H4 (cell line): Measurements from ENCODE around the gene BEST4. TPM values are rescaled to one million over a fixed set of nuclear protein-coding genes. Genes with fewer than 3 reads are reported as not detected.
"Not testable (repeated sequence)": the region's sequence is repeated elsewhere in the genome, so short reads cannot be mapped to it uniquely, and the experiment has no call there.

Experiments
- DNase-seq: peaks from one replicate; pipeline ENCODE4 v3.0.0-alpha.2; 2015; ENCODE audit warnings: low spot score
- total RNA-seq: library from RNA; depleted of rRNA; stranded (reverse); fragments of >200 nt; shearing (Covaris generic); gene quantifications from 2 replicates; pipeline ENCODE4 v1.2.3, GENCODE V29; 2014; rRNA removed

Gene BEST4
- total RNA-seq, result not detected in 2 replicates

- DNase-seq, result no peak
Observed at GRCh38 chr1:44788120-44788860, at the start of gene BEST4. Gene BEST4, minus strand, starts transcription at chr1:44788170. Its CDS starts 465 bp downstream, at chr1:44787705.

DNA sequence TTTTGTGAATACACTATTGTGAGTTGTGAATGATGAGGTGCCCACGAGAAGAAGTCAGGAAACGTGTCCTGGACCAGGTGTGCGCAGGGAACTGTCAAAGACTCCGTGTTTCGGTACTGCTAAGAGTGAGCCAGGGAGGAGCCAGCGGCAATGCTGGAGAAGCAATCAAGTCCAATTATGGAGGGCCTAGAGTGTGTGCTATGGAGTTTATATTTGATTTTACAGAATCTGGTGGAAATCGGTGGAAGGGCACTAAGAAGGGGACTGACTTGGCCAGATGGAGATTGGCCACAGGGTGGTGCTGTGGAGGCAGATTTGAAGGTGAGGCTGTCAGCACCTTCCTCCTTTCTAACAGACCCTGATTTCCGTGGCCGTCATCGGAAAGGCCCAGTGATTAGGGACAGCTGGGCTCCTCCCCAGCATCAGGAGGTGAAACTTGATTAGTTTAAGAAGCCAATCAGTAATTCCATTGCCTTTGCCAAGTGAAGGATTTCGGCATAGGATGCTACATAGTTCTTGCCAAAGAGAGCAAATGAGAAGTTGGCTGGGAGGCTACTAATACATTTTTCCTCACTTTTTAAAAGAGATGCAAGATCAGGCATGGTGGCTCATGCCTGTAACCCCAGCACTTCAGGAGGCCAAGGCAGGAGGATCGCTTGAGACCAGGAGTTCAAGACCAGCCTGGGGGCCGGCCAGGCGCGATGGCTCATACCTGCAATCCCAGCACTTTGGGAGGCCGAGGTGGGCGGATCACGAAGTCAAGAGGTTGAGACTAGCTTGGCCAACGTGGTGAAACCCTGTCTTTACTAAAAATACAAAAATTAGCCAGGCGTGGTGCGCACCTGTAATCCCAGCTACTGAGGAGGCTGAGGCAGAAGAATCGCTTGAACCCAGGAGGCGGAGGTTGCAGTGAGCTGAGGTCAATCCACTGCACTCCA is 48.0 kb upstream of the BEST4 start:
- DNase-seq, result peak; percentile 82

DNA sequence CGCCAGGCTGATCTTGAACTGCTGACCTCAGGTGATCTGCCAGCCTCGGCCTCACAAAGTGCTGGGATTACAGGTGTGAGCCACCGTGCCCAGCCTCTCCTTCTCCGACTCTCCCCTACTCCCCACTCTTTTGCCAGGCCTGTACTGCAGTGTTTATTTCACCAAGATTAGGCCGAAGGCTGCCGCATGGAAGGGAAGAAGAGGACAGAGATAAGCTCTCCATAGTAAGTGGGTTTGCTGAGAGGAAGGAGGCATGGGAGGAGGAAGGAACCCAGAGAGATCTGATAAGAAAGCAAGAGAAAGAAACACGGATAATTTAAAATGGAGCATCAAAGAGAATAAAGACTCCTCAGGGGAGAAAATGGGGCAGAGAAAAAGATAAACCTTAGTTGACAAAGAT is 46.4 kb upstream of the BEST4 start:
- DNase-seq, result no peak

GRCh38 chr1:44832056-44832705 is 44.2 kb upstream of the BEST4 start:
- no peak for DNase-seq

GRCh38 chr1:44831516-44831915 is 43.5 kb upstream of the BEST4 start:
- no peak for DNase-seq

DNA sequence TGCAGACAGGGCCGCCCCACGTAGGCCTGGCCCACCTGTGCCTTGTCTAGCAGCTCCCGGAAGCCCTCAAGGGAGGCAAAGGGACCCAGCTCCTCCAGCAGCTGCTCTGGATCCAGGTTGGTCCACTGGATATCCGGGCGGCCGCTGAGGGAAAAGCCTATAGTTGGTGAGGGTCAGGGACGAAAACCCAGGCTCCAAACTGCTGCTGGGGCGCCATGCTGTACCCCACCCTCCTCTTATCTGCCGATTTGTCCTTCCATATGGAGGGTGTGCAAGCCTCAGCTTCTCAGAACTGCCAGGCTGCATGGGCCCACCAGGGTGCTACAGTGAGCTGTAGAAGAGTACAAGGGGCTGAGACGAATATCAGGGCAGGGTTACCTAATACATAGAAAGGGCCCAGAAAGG is 42.9 kb upstream of the BEST4 start:
- DNase-seq, result no peak

DNA sequence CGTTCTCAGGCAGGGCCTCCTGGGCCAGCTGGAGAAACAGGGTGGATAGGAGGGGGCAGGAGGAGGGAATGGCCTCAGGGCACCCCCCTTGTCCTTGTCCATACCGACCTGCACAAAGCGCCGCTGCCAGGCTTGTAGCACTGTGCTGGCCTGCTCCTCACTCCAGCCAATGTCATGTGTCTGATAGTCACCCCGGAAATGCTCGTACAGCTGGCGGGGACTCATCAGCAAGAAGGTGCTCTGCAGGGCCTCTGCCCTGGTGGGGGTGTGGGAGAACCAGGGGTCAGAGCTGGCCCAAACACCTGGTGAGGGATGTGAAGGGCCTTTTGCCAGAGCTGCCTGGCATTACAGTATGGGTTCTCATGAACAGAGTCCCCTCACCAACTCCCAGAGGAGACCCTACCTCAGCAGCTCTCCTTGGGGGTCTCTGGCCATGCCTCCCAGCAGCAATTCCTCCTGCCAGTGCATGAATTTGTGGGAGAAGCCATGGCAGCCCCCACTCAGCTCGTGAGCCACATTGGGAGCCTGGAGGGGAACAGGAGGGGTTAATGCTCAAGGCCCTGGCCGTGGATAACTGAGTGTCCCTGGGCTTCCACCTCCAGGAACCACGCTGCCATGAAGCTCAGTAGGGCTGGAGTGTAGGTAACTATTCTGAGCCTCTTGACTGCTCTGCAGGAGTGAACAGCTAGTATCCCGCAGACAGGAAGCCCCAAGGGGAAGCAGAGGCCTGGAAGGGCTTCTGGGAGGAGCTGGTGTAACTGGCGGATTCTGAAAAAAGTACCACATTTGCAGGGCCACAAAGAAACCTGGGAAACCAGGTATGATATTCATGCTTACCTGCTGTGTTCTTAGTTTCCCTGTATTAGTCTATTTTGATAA is 41.8 kb upstream of the BEST4 start:
- no peak for DNase-seq

GRCh38 chr1:44828841-44829440 is 41.0 kb upstream of the BEST4 start:
- DNase-seq, result no peak

DNA sequence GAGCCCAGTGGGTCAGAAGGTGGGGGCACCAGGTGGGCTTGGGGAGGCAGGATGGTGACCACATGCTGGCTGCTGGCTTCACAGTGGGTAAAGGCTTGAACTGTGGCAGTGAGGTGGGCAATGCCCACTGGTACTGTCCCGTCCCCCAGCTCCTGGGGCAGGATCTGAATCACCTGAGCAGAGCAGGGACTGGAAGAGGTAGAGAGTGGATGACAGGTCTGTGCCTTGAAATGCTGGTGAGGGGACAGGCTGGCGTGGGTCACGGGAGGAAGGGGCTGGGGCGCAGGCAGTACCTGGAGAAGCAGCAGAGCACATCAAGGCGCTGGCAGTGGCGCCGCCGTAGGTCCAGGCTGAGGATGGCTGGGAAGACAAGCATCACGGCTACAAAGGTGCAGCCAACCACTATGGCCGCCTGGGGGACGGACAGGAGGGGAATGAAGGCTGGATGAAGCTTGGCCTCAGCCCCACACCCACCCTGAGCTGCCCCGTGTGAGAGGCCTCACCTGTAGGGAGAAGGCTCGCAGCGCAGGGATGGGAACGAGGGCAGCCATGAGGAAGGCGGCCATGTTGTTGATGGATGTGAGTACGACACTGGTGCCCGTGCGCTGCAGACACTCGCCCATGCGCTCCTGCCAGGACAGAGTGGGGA is 40.2 kb upstream of the BEST4 start:
- no peak for DNase-seq

DNA sequence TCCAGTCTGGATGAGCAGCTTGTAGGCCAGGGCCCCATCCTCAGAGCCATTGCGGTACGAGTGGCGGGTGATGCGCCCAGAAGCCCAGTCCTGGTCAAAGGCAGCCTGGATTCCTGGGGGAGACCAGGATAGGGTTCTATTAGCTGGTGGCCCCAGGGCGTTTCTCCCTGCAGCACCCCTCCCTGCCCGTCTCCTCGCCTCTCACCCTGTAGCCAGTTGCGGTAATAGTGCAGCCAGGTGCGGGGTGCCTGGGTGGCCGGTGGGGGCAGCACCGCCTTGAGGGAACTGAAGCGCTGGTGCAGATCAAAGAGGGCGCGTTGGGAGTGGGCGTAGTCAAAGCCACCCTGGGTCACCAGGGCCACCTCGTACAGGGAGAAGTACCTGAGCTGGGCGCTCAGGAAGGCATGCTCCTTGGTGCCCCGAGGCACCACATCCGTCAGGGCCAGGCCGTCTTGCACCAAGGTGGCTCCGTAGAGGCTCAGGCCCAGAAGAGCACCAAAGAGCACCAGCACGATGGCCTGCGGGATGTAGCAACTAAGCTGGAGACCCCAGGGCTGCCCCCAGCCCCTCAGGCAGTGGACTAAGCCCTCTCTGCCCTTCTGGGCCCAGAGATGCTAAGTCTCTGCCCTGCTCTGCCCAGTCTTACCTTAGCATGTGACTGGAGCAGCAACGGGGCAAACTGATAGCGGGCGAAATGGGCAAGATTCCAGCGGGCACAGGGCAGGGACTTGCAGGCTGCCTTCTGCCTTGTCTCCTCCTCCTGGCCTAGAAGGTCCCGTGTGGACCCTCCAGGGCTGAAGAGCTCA is 39.4 kb upstream of the BEST4 start:
- no peak for DNase-seq

DNA sequence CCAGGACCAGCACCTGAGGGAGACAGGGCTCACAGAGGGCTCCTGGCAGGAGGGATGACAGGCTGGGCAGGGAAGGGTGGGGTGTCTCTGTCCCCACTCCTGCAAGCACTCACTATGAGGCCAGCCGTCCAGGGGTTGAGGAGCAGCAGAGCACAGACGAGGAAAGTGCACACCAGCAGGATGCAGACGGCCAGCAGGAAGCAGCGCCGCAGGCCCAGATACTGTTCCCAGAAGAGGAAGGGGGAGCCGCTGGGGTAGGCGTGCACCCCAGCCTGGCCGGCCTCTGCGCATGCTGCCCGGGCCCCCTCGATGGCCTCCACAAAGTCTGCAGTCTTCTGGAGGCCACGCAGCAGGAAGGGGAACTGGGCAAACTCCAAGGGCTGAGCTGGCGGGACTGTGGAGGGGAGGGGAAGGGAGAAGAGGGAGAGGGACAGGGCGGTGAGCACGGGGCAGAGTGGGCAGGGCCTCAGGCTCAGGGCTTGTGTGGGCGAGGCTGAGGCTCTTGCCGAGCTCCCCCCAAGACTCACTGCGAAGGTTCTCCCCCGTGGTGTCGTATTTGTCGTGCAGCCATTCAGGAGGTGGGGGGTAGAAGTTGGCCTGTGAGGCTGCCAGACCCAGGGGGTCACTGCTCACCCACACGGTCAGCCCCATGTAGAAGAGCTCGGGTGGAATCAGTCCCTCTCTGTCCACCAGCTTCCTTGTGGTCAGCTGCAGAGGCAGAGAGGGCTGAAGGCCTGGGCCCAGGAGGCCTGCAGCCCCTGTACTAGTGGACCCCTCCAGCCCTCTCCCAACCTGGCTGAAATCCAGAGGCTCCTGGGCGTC is 38.6 kb upstream of the BEST4 start:
- DNase-seq, result no peak

- not testable (repeated sequence) for DNase-seq
Observed at GRCh38 chr1:44824392-44824791, 36.4 kb upstream of the BEST4 start.

DNA sequence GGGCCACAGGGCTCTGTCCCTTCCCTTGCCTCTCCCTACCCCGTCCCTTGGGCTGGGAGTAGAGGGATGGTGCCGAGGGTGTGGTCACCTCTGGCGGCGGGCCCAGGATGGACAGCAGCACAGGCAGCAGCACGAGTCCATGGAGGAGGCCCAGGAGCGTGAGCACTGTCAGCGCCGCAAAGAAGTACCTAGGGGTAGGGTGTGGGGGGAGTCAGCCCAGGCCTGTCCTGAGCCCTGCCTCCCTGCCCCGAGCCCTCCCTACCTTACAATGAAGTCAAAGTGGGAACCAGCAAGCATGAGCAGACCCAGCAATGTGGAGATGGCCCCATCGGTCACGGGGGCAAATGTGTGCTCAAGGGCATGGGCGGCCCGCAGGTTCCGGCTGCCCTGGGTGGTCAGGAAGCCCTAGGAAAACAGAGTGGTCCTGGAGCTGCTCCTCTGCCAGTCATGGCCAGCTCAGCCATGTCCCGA is 35.0 kb upstream of the BEST4 start:
- DNase-seq, result no peak

DNA sequence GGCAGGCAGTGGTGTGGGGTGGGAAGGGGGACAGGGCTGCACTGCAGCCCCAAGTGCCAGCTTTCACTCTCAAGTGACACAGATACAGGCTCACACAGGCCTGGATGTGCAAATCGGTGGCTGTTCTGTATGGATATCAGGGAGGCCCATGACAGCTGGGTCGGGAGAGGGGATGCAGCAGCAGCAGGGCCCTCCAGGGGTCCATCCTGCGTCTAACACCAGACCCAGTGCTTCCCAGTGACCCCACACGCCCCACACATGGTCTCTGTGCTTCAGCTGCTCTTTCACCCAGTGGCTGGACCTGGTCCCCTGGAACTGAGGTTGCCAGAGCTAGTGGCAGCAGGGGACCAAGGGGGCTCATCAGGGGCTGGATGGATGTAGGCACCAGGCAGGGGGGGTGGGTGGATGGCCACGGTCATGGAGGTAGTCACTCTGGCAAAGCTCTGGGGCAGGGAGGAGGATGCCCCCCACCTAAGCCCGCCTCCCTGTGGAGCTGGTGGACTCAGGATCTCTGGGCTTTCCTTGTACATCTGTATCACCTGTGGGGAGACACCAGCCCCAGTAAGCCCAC is 34.2 kb upstream of the BEST4 start:
- no peak for DNase-seq

GRCh38 chr1:44821240-44821715 is 33.3 kb upstream of the BEST4 start:
- no peak for DNase-seq

DNA sequence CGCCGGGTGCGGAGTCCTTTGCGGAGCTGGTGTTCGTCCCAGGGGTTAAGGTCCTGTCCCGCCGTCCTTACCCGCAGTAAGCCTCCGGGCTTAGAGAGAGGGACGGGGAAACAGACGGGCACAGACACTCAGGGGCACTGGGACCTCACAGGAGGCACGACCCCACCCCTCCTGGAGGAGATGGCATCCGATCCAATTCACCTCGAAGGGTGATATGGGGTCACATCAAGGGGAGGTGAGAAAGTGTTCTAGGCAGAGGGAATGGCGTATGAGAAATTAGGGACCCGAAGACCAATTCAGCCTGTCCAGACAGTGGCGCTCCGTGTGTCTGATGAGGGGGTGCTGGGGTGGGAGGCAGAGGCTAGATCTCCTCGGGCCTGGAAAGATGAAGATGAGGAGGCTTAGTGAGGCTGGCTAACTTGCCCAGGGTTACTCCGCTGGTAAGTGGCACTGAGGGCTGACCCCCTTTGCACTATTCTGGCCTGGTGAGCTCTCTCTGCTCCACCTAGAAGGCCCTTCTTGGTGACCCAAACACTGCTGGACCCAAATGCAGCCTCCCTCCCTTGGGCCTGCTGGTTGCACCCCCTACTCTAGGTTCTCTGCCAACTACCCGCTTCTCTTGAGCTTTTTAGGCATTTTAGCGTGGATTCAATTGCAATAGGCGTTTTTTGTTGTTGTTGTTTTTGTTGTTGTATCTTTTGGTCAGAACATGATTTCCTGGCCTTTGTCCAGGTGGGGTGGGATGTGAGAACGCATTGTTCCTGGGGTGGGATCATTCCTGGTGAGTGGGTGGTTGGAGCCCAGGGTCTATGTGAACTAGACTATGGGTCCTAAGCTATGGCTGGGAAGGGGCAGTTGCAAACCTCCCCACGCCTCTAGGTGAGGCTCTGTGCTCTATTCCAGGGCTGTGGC is 32.6 kb upstream of the BEST4 start:
- DNase-seq, result no peak
